HG03354 (cell line): ENCODE results near the gene PRKAR1B.
"Not testable (repeated sequence)": the region's sequence is repeated elsewhere in the genome, so short reads cannot be mapped to it uniquely, and the experiment has no call there.

Experiments
- ATAC-seq: cut with Tn5 transposase; IDR thresholded peaks from one replicate; pipeline ENCODE4 v1.9.1; 2021; ENCODE audit warnings: mild to moderate bottlenecking; ENCODE audit not compliant: unreplicated experiment, poor library complexity, severe bottlenecking

The PRKAR1B gene

DNA sequence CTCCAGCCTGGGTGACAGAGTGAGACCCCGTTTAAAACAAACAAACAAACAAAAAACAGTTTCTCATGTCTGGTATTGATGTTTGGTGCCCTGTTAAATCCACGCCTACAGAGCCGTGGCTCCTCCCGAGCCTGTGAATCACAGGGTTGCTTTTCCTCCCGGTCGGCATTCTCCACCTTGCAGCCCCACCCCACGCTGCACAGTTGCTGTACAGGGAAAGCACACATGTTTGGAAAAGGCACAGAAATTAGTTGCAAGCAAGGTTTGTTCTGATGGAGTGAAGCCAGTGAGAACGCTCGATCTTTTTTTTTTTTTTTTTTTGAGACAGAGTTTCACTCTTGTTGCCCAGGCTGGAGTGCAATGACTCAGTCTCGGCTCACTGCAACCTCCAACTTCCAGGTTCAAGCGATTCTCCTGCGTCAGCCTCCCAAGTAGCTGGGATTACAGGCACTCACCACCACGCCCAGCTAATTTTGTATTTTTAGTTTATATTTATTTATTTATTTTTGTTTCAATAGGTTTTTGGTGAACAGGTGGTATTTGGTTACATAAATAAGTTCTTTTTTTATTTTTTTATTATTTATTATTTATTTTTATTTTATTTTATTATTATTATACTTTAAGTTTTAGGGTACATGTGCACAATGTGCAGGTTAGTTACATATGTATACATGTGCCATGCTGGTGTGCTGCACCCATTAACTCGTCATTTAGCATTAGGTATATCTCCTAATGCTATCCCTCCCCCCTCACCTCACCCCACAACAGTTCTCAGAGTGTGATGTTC, 16.5 kb upstream of the PRKAR1B start:
- not testable (repeated sequence) for ATAC-seq

DNA sequence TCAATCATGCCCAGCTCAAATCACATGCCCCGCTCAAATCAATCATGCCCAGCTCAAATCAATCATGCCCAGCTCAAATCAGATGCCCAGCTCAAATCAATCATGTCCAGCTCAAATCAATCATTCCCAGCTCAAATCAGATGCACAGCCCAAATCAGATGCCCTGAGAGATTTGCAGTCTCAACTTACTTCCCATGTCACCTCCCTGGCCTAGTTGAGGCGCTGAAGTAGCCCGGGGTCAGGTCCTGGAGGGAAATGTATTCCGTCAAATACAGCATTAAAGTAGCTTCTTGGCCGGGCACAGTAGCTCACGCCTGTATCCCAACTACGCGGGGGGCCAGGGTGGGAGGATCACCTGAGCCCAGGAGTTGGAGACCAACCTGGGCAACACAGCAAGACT, 15.7 kb upstream of the PRKAR1B start:
- ATAC-seq: no peak

DNA sequence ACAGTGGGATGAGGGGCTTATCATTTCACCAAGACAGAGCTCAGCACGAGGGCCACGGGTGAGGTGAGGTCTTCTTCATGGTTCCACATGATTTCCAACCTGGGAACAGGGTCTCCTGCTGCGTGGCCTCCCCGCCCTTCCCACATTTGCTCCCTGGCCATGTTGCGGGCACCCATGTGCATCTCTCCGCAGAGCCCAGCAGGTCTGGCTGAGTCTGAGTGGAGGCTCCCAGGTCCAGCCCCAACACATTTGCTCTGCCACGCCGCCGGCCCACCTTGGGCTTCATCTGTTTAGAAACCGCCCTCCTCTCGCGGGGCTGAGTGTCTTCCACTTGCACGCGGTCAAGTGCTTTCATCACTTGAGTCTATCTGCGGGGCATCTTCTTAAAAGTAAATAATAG, 14.8 kb upstream of the PRKAR1B start:
- ATAC-seq: no peak

DNA sequence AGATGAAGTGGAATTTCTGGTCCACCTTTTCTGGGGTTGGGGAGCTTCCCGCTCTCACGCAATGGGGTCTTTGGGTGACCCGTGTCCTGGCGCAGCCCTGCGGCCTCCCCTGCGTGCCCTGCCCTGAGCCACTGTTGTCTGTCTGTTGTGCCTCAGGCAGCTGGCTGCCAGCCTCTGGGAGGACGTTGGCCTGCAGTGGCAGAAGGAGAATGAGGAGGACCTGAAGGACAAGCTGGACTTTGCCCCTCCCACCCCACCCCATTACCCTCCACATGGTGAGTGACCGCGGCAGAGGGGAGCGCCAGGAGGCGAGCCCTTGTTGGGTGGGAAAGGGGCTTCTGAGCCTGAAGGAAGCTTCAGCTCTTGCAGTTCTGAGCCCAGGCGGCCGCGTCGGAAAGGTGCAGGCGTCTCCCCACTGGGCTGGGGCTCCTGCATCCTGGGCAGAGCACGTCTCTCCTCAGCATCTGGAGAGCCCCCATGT, 14.2 kb upstream of the PRKAR1B start:
- ATAC-seq: no peak

- no peak for ATAC-seq
Observed at GRCh38 chr7:739983-740942, 13.2 kb upstream of the PRKAR1B start.

- ATAC-seq: no peak
Observed at GRCh38 chr7:739455-739982, 12.4 kb upstream of the PRKAR1B start.

DNA sequence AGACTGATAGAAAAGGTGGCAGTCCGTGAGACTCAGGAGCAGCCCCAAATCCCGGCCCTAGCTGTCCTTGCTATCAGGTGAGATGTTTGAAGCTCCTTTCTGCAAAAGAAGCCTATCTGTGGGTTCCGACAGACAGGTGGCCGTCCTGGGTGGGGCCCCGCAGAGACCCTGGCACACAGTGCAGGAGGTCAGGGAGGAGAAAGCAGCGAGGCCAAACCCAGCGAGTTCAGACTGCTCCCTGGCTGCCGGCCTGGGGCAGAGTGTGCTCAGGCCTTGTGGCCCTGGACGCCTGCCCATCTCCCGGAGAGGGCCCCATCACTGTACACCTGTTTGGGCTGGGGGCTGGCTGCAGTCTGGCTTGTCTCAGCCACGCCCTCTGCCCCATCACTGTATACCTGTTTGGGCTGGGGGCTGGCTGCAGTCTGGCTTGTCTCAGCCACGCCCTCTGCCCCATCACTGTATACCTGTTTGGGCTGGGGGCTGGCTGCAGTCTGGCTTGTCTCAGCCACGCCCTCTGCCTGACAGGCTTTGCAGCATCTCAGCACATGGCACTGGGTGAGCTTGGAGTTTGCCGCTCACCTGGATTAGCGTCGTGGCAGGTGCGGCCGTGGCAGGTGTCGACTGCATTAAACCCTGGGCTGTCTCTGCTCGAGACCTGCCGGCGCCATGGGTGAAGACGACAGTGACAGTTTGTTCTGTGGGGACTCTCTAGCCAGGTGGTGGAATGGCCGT, 11.8 kb upstream of the PRKAR1B start:
- ATAC-seq: no peak

- no peak for ATAC-seq
Observed at GRCh38 chr7:738241-738640, 11.2 kb upstream of the PRKAR1B start.

- no peak for ATAC-seq
Observed at GRCh38 chr7:734808-735207, 7.7 kb upstream of the PRKAR1B start.

GRCh38 chr7:734214-734613, 7.1 kb upstream of the PRKAR1B start:
- ATAC-seq: no peak

DNA sequence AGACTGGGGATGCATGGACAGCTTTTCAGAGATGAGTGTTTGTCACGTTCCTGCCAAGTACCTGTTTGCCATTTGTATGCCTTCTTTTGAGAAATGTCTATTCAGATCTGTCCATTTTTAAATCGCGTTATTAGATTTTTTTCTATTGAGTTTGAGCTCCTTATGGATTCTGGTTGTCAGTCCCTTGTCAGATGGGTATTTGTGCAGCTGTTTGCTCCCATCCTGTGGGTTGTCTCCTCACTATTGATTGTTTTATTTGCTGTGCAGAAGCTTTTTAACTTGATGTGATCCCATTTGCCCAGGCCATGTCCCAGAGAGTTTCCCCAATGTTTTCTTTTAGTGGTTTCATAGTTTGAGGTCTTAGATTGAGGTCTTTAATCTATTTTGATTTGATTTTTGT, 5.5 kb upstream of the PRKAR1B start:
- no peak for ATAC-seq

GRCh38 chr7:732094-732541, 5.0 kb upstream of the PRKAR1B start:
- no peak for ATAC-seq

- no peak for ATAC-seq
Observed at GRCh38 chr7:731440-732085, 4.5 kb upstream of the PRKAR1B start.

DNA sequence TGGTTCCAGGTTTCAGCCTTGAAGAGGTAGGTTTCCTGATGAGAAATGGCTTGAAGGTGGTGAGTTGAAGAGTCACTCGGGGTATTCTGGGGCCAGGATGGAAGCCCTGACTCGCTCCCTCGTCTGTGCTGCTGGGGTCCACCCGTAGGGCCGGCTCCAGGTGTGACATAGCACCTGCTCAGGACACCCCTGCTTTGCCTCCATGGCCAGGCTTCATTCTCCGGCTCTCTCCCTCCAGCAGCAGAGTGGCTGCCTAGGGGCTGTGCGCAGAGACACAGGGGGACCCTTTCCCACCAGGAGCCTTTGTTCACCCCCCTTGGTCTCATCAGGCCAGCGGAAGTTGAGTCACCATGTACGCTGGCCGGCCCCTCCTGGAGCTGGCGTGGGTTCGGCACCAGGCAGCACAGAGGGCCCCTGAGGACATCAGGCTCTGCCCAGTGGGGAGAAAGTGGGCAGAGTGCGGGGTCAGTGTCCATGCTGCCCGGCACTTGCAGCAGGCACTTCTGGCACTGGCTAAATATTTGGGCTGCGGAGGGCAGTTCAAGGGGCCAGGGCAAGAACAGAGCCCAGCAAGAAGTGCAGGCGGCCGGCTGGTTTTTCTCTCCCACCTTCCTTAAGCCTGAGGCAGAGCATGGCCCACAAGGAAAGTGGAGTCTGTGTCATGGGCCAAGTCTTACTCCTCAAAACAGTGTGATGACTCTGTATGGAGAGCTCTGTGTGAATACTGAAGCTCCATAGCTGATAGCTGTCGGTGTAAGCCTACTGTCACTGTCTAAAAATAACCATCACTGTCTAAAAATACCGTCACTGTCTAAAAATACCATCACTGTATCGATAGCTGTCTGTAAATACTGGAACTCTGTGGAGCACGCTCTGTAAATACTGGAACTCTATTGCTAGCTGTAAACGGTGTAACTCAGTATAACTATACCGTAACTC, 3.7 kb upstream of the PRKAR1B start:
- no peak for ATAC-seq

DNA sequence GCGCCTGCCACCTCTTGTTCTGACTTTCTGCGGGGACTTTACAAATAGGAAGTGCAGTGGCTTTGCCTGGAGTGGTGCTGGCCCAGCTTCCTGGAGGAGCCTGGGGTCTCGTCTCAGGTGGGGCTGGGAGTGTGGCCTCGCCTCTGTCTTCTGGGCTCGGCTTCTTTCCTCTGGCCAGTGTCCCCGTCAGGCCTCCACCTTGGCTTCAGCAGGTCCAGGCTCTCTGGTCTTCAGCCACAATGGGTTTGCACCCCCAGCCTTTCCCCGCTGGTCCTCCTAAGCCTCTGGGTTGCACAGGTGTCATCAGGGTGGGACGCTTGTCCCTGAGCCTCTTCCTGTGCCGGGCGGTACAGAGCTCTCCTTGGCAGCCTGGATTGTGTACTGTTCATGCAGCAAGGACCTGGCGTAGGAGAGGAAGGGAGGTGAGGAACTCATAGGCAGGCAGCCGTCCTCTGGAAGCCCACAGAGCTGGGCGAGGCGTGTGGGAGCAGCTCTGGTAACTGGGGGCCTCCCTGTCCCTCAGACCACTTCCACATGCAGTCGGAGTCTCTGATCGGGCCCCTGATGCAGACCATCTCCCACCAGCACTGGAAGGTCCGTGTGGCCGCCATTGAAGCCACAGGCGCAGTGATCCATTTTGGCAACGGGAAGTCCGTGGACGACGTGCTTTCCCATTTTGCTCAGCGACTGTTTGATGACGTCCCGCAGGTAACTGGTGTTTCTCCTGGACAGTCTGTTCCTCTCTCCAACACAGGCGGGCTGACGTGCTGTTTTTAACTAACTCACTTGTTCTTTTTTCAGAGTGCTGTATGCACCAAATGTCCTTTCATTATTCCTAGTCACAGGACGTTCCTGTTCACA, 2.3 kb upstream of the PRKAR1B start:
- ATAC-seq: no peak

GRCh38 chr7:728602-729001, 1.5 kb upstream of the PRKAR1B start:
- no peak for ATAC-seq

- no peak for ATAC-seq
Observed at GRCh38 chr7:727806-728460, 852 bp upstream of the PRKAR1B start.
